ENCODE data around the gene EIF3I.
"Not testable (repeated sequence)": the region's sequence is repeated elsewhere in the genome, so short reads cannot be mapped to it uniquely, and the experiment has no call there.

Gene EIF3I

GRCh38 chr1:32232558-32233304 is 10.5 kb downstream of the EIF3I start:
- no peak for DNase-seq

GRCh38 chr1:32234792-32235191 is 12.6 kb downstream of the EIF3I start:
- no peak for DNase-seq

- DNase-seq: no peak
These were observed 17.1 kb downstream of the EIF3I start for GRCh38 chr1:32239337-32239736.

GRCh38 chr1:32239790-32240139 is 17.6 kb downstream of the EIF3I start:
- DNase-seq: no peak

GRCh38 chr1:32240140-32240951 is 18.1 kb downstream of the EIF3I start:
- DNase-seq: peak; percentile 67

GRCh38 chr1:32241001-32241763 is 19.0 kb downstream of the EIF3I start:
- DNase-seq: peak; percentile 38

GRCh38 chr1:32242341-32242851 is 20.2 kb downstream of the EIF3I start:
- DNase-seq: no peak

- DNase-seq: no peak
These were observed 24.7 kb downstream of the EIF3I start, which contains the start of gene FAM167B for GRCh38 chr1:32246888-32247273. TSS of gene FAM167B (plus strand) at chr1:32247222. CDS start at chr1:32247422, 200 bp downstream.

- DNase-seq: no peak
These were observed 25.2 kb downstream of the EIF3I start for GRCh38 chr1:32247452-32247851.

- DNase-seq: peak; percentile 80
These were observed 26.0 kb downstream of the EIF3I start for GRCh38 chr1:32247983-32248889.

- peak; percentile 89 for DNase-seq
These were observed 27.8 kb downstream of the EIF3I start for GRCh38 chr1:32249831-32250525.

GRCh38 chr1:32250893-32251716 is 28.9 kb downstream of the EIF3I start, which contains the start of gene LCK:
TSS of gene LCK (plus strand) at chr1:32251265. CDS start at chr1:32274330, 23,065 bp downstream.
- DNase-seq: peak; percentile 63

GRCh38 chr1:32255072-32256071 is 33.2 kb downstream of the EIF3I start:
- peak; percentile 47 for DNase-seq

GRCh38 chr1:32256473-32257226 is 34.4 kb downstream of the EIF3I start:
- DNase-seq: peak; percentile 32

- DNase-seq: no peak
These were observed 35.0 kb downstream of the EIF3I start for GRCh38 chr1:32257227-32257508.

GRCh38 chr1:32263236-32263593 is 41.0 kb downstream of the EIF3I start:
- not testable (repeated sequence) for DNase-seq

GRCh38 chr1:32263744-32264143 is 41.5 kb downstream of the EIF3I start:
- DNase-seq: no peak

- no peak for DNase-seq
These were observed 43.6 kb downstream of the EIF3I start for GRCh38 chr1:32265846-32266245.

Data from CD4-positive, alpha-beta T cell treated with Interleukin-21 for 1 hour (primary cell).